ENCODE data around the gene CD1B. TPM values are rescaled to one million over a fixed set of nuclear protein-coding genes. Genes with fewer than 3 reads are reported as not detected.
"Not testable (repeated sequence)": the region's sequence is repeated elsewhere in the genome, so short reads cannot be mapped to it uniquely, and the experiment has no call there.

Gene CD1B
- total RNA-seq: not detected

DNA sequence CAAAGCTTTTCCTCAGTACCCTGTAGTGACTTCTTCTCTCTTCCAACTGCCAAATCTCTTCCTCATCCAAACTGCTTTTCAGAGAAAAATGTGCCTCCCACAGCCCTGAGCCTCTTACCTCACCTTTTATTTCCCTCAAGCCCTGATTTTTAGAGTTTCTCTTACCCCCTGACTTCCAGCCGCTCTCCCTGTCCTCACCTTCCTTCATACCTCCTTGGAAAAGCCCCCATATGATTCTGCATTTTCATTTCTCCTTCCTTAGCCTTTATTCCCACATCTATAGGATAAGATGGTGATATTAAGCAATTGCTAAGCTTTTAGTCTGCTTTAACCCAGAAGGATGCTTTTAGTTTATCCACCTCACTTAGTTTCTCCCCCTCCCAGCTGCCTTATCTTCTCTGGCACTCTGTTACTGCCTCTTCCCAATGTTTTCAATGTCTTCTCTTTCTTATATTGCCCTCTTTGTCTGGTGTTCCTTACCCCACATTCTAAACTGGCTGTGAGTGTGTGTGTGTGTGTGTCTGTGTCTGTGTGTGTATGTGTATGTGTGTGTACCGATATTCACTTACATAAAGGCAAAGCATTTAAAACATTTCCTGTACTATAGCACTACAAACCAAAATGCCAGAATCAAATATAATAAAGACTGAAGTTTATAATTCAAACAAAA is at the start of gene CD1B:
Gene CD1B (minus strand): TSS at position 51 of the 670 bp plus-strand sequence. CDS start 108 bp downstream, outside the sequence.
- no peak for DNase-seq (ENCODE audit: low spot score)

DNA sequence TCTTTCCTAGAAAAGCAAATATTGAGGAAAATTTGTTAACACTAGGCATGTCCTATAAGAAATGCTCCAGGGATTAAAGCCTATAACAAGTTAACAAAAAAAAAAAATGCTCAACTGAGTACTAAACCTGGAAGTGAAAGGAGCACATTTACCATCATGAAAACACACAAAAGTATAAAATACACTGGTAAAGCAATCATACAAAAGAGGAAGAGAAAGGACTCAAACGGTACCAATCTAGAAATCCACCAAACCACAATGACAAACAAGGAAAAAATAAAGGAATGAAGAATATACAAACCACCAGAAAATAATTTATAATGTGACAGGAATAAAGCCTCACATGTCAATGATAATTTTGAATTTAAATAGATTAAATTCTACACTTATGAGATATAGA is 43.5 kb upstream of the CD1B start:
- no peak for DNase-seq (ENCODE audit: low spot score)

DNA sequence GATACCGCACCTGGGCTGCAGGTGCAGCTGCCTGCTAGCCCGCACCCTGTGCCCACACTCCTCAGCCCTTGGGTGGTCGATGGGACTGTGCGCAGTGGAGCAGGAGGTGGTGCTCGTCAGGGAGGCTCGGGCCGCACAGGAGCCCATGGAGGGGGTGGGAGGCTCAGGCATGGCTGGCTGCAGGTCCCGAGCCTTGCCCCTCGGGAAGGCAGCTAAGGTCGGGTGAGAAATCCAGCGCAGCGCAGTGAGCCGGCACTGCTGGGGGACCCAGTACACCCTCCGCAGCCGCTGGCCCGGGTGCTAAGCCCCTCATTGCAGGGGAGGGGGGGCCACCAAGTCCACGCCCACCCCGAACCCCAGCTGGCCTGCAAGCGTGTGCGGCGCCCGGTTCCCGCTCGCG is 42.8 kb upstream of the CD1B start:
- DNase-seq (ENCODE audit: low spot score): not testable (repeated sequence)

DNA sequence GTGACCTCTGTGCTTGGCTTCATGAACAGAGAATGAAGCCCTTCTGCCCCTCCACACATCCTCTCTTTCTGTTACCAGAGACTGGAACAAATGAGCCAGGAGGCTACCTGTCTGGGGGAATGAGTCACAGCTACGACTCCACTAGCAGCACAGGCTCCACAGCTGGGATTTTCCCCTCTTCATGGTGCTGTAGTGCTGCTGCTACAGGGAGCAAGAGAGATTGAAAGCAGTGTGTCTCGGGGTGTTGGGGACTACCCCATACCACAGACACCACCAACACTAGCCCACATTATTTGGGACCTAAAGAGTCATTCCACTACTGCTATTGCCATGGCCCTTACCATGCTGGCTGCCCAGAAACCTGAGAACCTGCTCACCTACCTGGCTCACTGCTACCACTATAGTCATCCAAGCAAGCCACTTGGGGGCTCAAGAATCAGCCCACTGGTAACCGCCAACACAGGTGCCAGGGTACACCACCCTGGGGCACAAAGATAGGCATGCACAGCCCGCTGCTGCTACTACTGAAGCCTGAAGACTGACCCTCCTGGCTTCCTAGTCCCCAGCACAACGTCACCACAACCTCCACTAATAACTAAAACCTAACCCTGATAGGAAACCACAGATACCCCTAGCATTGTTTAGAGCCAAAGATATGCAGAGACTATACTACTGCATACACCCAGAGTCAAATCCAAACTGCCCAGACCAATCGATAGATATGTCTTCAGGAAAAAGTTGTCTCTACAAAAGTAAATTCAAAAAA is 40.0 kb upstream of the CD1B start:
- no peak for DNase-seq (ENCODE audit: low spot score)

DNA sequence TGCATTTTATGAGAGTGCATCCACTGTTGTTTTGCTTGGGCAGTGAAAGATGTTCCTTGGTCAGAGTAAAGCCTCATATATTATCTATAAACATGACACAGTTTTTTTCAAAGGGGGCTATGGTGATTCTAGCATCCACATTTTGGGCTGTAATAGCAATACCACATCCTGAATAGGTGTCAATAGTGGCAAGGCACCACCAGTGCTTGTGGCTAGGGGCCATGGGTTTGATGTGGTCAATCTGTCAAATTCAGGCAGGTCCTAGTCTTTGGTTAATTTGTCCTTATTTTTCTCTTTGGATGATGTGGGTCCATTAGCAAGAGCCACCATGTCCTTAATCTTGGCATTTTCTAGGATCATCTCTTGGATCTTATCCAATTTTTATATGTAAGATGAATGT is 35.5 kb upstream of the CD1B start:
- DNase-seq (ENCODE audit: low spot score): no peak

DNA sequence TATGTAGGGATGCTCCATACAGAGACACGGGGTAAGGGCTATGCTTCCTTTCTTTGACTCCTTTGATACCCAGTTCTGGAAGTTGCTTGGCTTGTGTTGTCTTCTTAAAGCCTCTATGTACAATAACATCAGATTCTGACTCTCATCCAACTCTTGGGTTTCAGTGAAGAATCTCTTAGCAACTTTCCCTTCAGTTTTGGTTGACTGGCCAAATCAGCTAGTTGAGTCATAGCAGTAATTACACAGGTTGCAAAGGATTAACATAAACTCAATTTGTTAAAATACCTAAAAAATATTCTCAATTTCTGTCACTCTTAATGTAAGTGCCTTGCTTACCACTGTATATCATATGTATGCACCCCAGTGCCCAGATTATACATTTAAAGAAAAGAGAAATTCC is 31.6 kb upstream of the CD1B start:
- DNase-seq (ENCODE audit: low spot score): no peak

DNA sequence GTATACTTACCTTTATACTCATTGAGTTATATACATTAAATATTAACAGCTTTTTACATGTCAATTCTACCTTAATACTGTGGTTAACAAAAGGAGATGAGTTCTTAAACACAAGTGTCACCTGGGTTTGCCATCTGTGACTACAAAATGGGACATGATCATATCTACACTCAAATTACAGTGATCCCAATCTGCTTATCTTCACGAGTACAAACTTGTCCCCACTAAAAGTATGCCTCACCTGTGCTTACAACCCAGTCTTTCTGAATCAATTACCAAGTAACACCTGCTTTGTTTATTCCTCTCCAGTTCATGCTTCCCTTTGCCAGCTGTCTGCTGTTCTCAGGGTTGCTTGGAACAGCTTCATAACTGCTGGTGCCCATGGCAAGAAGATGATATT is 31.2 kb upstream of the CD1B start:
- DNase-seq (ENCODE audit: low spot score): no peak

DNA sequence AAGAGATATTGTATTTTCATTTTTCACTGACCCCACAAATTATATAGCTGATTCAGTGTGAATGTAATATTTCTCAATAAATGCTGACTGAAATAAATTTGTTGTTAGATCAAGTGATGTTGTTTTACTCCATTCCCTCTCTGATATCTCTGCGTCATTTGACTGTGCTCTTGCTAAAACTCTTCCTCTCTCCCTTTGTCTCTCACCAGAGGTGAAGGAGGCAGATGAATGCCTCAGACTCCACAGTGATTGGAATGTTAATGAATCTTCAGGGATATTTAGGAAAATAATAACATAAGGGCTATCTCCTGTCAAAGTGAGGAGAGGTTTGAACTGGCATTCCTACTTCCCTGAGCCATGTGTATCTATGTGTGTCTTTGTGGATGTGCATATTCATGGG is 26.1 kb upstream of the CD1B start:
- no peak for DNase-seq (ENCODE audit: low spot score)

DNA sequence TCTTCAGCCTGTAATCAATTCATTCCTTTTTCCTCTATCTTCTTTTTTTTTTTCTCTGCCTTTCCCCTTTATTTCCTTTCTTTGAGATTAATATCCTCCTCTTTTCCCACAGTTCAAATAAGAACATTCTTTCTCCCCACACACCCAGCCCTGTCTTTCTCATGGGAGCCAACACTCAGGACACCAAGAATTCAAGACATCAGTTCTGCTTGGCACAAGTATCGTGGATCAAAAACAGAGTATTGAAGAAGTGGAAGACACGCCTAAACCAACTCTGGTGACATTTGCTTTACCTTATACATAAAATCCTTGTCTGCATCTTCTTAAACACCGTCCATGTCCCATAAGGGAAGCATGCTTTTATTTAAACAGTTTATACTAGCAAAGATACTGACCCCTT is 25.3 kb upstream of the CD1B start:
- no peak for DNase-seq (ENCODE audit: low spot score)

DNA sequence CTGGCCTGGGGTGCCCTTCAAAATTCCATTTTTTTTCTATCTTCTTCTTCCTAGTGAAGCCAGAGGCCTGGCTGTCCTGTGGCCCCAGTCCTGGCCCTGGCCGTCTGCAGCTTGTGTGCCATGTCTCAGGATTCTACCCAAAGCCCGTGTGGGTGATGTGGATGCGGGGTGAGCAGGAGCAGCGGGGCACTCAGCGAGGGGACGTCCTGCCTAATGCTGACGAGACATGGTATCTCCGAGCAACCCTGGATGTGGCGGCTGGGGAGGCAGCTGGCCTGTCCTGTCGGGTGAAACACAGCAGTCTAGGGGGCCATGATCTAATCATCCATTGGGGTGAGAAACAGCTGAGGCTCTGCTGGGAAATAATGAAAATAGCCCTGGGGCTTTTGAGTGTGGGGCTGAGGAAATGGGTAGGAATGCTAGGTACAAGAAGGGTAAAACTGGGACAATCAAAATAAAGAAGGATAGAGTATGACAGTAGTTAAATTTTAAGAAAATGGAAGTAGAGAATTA is 24.5 kb upstream of the CD1B start:
- DNase-seq (ENCODE audit: low spot score): no peak

DNA sequence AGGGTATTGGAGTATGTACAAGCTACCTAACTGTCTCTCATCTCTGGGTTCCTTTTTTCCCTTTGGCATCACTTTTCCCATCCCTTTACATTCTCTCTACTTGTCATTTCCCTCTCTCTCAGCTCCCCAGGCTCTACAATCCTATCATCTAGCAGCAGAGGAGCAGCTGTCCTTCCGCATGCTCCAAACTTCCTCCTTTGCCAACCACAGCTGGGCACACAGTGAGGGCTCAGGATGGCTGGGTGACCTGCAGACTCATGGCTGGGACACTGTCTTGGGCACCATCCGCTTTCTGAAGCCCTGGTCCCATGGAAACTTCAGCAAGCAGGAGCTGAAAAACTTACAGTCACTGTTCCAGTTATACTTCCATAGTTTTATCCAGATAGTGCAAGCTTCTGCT is 22.9 kb upstream of the CD1B start:
- DNase-seq (ENCODE audit: low spot score): no peak

DNA sequence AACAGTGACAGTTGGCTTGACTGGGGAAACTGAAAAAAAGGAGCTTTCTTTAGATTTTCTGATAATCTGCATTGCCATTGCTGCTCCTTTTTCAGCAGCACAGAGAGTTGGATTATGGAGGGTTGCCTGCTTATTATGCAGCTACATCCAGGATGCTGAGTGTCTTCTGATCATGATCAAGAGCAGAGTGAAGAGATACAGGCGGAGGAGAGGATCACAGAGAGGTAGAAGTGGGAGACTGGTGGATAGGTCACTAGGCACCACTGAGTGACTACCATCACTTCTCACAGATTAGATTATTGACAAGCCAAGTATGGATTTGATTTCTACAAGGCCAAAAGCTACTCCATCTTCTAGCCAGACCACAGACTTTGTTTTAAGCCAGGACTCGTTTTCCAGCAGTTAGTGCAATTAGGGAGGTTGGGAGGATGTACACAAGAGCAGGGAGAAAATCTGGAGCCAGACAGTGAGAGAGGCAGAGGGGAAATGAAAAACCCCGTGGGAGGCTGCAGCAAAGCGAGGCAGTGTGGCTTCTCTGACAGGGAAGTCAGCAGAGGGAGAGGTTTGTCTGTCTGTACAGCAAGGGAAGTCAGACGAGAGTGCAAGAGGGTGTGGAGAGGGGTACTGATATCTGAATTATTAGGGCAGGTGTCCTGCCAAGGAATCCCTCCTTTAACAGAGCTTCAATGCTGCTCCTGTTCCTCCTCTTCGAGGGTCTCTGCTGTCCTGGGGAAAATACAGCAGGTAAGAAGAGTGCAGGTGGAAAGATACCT is 22.2 kb upstream of the CD1B start, which contains the start of gene CD1E:
Gene CD1E (plus strand): TSS at position 592 of the 773 bp plus-strand sequence. CDS start 95 bp downstream, at position 687.
- no peak for DNase-seq (ENCODE audit: low spot score)

DNA sequence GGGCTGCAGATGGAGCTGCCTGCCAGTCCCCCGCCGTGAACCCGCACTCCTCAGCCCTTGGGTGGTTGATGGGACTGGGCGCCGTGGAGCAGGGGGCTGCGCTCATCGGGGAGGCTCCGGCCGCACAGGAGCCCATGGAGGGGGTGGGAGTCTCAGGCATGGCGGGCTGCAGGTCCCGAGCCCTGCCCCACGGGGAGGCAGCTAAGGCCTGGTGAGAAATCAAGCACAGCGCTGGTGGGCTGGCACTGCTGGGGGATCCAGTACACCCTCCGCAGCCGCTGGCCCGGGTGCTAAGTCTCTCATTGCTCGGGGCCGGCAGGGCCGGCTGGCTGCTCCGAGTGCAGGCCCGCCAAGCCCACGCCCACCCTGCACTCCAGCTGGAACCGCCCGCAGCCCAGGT is 17.6 kb upstream of the CD1B start:
- not testable (repeated sequence) for DNase-seq (ENCODE audit: low spot score)

DNA sequence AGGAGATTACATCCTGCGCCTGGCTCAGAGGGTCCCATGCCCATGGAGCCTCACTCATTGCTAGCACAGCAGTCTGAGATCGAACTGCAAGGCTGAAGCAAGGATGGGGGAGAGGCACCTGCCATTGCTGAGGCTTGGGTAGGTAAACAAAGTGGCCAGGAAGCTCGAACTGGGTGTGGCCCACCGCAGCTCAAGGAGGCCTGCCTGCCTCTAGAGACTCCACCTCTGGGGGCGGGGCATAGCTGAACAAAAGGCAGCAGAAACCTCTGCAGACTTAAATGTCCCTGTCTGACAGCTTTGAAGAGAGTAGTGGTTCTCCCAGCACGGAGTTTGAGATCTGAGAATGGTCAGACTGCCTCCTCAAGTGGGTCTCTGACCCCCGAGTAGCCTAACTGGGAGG is 5.1 kb upstream of the CD1B start:
- DNase-seq (ENCODE audit: low spot score): not testable (repeated sequence)

DNA sequence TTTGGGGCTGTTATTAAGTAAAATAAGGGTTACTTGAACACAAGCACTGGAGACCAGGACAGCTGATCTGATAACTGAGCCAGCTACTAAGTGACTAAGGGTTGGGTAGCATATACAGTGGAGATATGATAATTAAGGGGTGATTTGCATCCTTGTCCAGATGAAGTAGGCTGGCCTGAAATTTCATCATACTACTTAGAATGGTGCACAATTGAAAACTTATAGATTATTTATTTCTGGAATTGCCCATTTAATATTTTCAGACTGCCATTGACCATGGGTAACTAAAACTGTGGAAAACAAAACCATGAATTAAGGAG is 3.8 kb upstream of the CD1B start:
- DNase-seq (ENCODE audit: low spot score): no peak

DNA sequence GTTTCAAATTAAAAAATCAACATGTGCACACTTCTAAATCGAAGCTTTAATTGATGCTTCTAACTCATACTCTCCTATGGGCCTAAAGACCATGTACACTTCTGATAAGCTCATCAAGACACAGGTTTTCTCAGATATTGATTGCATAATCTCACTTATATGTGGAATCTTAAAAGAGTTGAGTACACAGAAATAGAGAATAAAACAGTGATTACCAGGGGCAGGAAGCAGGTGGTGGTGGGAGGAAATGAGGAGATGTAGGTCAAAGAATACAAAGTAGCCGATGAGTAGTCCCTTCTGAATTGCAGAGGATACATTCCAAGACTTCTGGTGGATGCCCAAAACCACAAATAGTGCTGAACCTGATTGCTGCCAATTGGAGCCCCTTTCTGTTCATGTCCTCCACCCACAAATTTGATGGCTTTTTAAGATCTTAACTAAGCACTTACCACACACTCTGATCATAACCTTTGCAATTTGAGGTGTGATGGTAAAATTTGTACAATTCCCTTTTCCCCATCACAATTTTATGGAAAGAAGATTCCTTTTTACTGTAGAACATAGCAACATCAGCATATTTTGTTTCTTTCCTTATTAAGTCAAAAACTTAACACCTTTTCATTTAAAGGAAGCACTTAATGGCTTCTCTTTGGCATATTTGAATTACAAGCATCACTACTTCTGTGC is 3.3 kb upstream of the CD1B start:
- DNase-seq (ENCODE audit: low spot score): no peak

DNA sequence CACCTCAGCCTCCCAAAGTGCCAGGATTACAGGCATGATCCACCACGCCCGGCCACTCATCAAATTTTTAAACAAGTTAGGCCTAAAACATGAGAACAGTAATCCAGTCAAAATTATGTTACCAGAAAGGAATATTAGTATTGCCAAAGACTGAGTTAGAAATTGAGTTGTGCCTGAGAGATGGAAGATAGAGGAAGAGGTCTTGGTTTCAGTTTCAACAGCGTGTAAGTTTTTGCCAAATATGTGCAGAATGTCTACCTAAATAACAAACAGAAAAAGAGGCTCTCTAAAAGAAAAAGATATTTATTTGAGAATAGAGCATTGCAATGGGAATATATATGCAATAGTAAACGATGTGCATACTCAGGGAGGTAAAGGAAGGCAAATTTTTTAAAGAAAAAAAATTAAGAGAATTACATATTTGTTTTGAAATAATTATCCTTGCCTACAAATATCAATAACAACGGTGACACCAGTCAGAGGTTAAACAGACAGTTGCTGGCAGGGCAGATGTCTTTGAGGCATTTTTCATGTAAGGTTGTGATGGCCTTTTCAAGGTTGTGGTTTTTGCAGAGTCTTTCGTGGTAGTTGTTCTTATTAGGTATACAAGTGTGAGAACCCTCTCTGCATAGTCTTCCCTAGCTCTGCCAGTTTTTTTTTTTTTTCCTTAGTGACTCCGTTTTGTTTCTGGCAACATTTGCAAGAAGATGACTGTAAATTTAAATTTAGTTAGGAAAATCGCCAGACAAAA is 2.2 kb upstream of the CD1B start:
- no peak for DNase-seq (ENCODE audit: low spot score)

DNA sequence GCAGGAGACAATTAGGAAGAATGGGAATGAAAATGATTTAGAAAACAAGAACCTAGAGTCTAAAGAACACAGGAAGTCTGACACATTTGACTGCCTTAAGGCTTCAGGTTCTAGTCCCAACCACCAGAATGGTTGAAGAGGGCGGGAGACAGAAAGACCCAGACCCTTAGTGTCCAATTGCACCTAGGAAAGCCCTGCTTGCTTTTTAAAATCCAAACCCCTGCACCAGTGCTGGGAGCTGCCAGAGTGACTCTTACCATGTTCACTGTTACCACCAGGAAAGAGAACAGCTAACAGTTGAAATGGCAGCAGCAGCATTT is 265 bp downstream of the CD1B start:
- no peak for DNase-seq (ENCODE audit: low spot score)

DNA sequence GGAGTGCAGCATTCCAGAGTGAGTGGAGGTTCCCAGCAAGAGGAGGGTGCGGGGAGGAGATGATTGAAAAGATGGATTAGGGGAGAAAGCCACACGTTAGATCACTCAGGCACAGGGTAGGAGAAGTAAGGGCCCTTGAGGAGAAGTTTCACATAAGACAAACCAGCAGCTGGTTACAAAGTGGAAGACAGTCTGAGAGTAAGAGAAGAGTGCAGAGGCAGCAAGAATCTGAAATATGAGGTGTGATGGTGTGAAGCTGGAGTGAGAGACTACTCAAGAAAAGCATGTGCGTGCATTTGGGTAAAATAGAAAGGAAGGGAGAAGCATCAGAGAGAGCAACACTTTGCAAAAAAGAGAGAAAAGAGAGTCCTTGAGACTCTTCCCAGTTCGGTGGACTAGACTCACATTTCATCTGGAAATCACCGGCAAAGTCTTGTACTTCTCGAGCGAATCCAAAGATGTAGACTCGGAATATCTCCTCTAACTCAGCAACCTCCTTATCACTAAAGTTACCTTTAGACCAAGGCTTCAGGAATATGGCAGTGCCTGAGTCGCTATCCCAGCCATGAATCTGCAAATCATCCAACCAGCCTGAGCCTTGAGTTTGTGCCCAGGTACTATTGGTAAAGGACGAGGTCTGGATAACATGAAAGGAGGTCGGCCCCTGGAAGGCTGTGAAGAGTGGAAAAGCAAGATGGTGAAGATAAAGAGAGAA is 783 bp downstream of the CD1B start:
- DNase-seq (ENCODE audit: low spot score): no peak

DNA sequence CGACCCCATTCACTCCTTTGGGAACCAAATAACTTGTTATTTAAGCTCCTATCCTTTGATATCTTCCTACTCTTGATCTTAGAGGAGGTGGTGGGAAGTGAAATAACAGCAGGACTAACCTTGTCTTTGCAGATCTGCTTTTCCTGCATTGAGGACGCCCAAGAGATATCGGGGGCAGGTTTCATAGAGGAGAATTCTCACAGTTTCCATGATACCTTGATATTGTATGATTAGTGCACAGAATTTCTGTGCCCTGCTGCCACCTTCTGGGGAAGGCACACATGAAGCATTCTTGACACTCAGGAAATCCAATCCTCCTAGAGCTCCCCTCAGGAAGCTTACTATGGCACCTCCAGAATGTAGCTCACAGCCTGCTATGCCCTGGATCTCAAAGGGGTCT is 1.6 kb downstream of the CD1B start:
- DNase-seq (ENCODE audit: low spot score): no peak

DNA sequence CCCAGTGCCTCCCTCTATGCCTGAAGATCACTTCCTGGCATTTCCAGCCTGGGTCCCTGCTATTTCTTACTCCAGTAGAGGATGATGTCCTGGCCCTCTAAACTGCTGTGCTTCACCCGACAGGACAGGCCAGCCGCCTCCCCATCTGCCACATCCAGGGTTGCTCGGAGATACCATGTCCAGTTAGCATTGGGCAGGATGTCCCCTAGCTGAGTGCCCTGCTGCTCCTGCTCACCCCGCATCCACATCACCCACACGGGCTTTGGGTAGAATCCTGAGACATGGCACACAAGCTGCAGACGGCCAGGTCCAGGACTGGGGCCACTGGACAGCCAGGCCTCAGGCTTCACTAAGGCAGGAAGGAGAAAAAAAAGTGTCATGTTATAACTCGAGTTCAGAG is 2.0 kb downstream of the CD1B start:
- no peak for DNase-seq (ENCODE audit: low spot score)

Measured in ureter (tissue), 1 donor.